Uterus (tissue), 4 donors: ENCODE measurements around the gene UST. TPM values are rescaled to one million over a fixed set of nuclear protein-coding genes. Genes with fewer than 3 reads are reported as not detected.

Source experiments
- DNase-seq, 2 donors: peaks; one replicate each; pipeline ENCODE4 v3.0.0-alpha.2; 2019 to 2020
- H3K27ac ChIP-seq, 2 donors: fragments of 200-600 bp; sonication (generic); 1 replicate in 1 of 2; 2 replicates in 1 of 2; pipeline ENCODE4 v1.5.1; 2016 to 2018
- H3K27me3 ChIP-seq, 2 donors: fragments of 200-600 bp; sonication (generic); one replicate each; pipeline ENCODE4 v1.5.1; 2018 to 2019; ENCODE audit warnings: control low read depth in 1 of 2
- H3K36me3 ChIP-seq, 2 donors: fragments of 200-600 bp; sonication (generic); one replicate each; pipeline ENCODE4 v1.5.1; 2019; ENCODE audit warnings: control low read depth in 1 of 2
- H3K4me1 ChIP-seq, 2 donors: fragments of 200-600 bp; sonication (generic); one replicate each; pipeline ENCODE4 v1.5.1; 2018 to 2019; ENCODE audit warnings: control low read depth in 1 of 2
- H3K4me3 ChIP-seq, 2 donors: fragments of 200-600 bp; sonication (generic); 1 replicate in 1 of 2; 2 replicates in 1 of 2; pipeline ENCODE4 v1.5.1; 2018 to 2019; ENCODE audit warnings: mild to moderate bottlenecking in 1 of 2
- H3K9me3 ChIP-seq, 2 donors: fragments of 200-600 bp; sonication (generic); one replicate each; pipeline ENCODE4 v1.5.1; 2019; ENCODE audit warnings: control low read depth in 1 of 2
- CTCF ChIP-seq, 4 experiments: fragments of 200-600 bp in 2 of 4; fragments of 450-650 bp in 2 of 4; sonication (generic) in 2 of 4; IDR thresholded peaks; one replicate each; pipeline ENCODE4 v1.5.1; 2016 to 2019; ENCODE audit warnings: antibody characterized with exemption in 4 of 4, mild to moderate bottlenecking in 2 of 4, moderate library complexity in 1 of 4
- POLR2A ChIP-seq, 2 donors: fragments of 450-650 bp; IDR thresholded peaks; one replicate each; pipeline ENCODE4 v1.6.1; 2016; ENCODE audit warnings: antibody characterized with exemption in 2 of 2, mild to moderate bottlenecking in 1 of 2, moderate library complexity in 1 of 2
- intact Hi-C: fragments of 100-400 bp; cut with DNase I; formaldehyde crosslinking; loops from one replicate; pipeline ENCODE4 v1.15.1; 2023; ENCODE audit warnings: low total_unique reads
- total RNA-seq, 4 donors: library from RNA; depleted of rRNA in 3 of 4; stranded (reverse); fragments of >200 nt in 3 of 4; gene quantifications; one replicate each; pipeline versions ENCODE4 v1.1.0 to v1.2.4, GENCODE V29; 2014 to 2023
- donor health status: DM: yes; HTN: yes; CAD: no.

The UST gene
- total RNA-seq, 4 donors from 2014 or later, result 6.1 to 23.2 (median 17.2) TPM

GRCh38 chr6:149084808-149085556 is 338.2 kb downstream of the UST start:
- Histone ChIP-seq H3K36me3 (no peaks in the 10 kb centered on the region), H3K27ac (no peak overlapping the region), H3K4me1 (peaks cover 6 to 8% of the 10 kb centered on the region in 2 donors), H3K9me3 (no peaks in the 10 kb centered on the region), H3K4me3 (no peak overlapping the region), H3K27me3 (no peaks in the 10 kb centered on the region)
- DNase-seq, result no peak
- TF ChIP-seq POLR2A (IDR thresholded peaks at IDR 0.05), result no peak
- TF ChIP-seq CTCF (IDR thresholded peaks at IDR 0.05), result no peak
- intact Hi-C loops, result no loop called here

- H3K4me1 ChIP-seq, result peaks cover 3 to 8% of the 10 kb centered on the region in 2 donors
- H3K4me3 ChIP-seq, result no peak overlapping the region
- H3K27ac ChIP-seq, result no peak overlapping the region
- H3K36me3 ChIP-seq, result no peaks in the 10 kb centered on the region
- intact Hi-C loops, result no loop called here
- no peaks in the 10 kb centered on the region for H3K27me3 ChIP-seq
- no peak for DNase-seq
- H3K9me3 ChIP-seq, result no peaks in the 10 kb centered on the region
- TF ChIP-seq POLR2A (IDR thresholded peaks at IDR 0.05), result no peak
- TF ChIP-seq CTCF (IDR thresholded peaks at IDR 0.05), result no peak
Observed at GRCh38 chr6:149085557-149085938, 338.7 kb downstream of the UST start.

- Histone ChIP-seq H3K9me3 (no peaks in the 10 kb centered on the region), H3K4me3 (no peak overlapping the region), H3K4me1 (peaks cover 0 to 4% of the 10 kb centered on the region in 2 donors), H3K27ac (no peak overlapping the region), H3K27me3 (no peaks in the 10 kb centered on the region), H3K36me3 (no peaks in the 10 kb centered on the region)
- intact Hi-C loops, result no loop called here
- no peak for DNase-seq
- no peak for TF ChIP-seq POLR2A (IDR thresholded peaks at IDR 0.05)
- TF ChIP-seq CTCF (IDR thresholded peaks at IDR 0.05), result no peak
Observed at GRCh38 chr6:149086363-149086762, 339.5 kb downstream of the UST start.

- H3K4me3 ChIP-seq, result no peak overlapping the region
- H3K9me3 ChIP-seq, result no peaks in the 10 kb centered on the region
- TF ChIP-seq POLR2A (IDR thresholded peaks at IDR 0.05), result no peak
- TF ChIP-seq CTCF (IDR thresholded peaks at IDR 0.05), result no peak
- DNase-seq, result no peak
- H3K27me3 ChIP-seq, result no peaks in the 10 kb centered on the region
- H3K4me1 ChIP-seq, result no peaks in the 10 kb centered on the region
- no peaks in the 10 kb centered on the region for H3K36me3 ChIP-seq
- intact Hi-C loops, result no loop called here
- H3K27ac ChIP-seq, result no peak overlapping the region
Observed at GRCh38 chr6:149087898-149088297, 341.1 kb downstream of the UST start.

- intact Hi-C loops, result no loop called here
- TF ChIP-seq CTCF (IDR thresholded peaks at IDR 0.05) (no peak), POLR2A (IDR thresholded peaks at IDR 0.05) (no peak)
Observed at GRCh38 chr6:149088361-149088760, 341.5 kb downstream of the UST start.

More at GRCh38 chr6:149088361-149088760, 341.5 kb downstream of the UST start:
- Histone ChIP-seq H3K4me3 (no peak overlapping the region), H3K27me3 (no peaks in the 10 kb centered on the region), H3K9me3 (no peaks in the 10 kb centered on the region), H3K36me3 (no peaks in the 10 kb centered on the region), H3K4me1 (no peaks in the 10 kb centered on the region), H3K27ac (no peak overlapping the region)
- DNase-seq, result no peak
